Measurements from ENCODE around the gene SLC6A7.
"Not testable (repeated sequence)": the region's sequence is repeated elsewhere in the genome, so short reads cannot be mapped to it uniquely, and the experiment has no call there.

The SLC6A7 gene

GRCh38 chr5:150246429-150246828 is 56.6 kb downstream of the SLC6A7 start:
- no peaks in the 10 kb centered on the region for H3K36me3 Mint-ChIP-seq
- no peak overlapping the region for H3K4me3 Mint-ChIP-seq
- no peaks in the 10 kb centered on the region for H3K9me3 Mint-ChIP-seq
- no peak for DNase-seq
- no peaks in the 10 kb centered on the region for H3K4me1 Mint-ChIP-seq
- H3K27ac Mint-ChIP-seq = no peak overlapping the region
- CTCF ChIA-PET = no interaction called here
- peaks cover 29% of the 10 kb centered on the region for H3K27me3 Mint-ChIP-seq

DNA sequence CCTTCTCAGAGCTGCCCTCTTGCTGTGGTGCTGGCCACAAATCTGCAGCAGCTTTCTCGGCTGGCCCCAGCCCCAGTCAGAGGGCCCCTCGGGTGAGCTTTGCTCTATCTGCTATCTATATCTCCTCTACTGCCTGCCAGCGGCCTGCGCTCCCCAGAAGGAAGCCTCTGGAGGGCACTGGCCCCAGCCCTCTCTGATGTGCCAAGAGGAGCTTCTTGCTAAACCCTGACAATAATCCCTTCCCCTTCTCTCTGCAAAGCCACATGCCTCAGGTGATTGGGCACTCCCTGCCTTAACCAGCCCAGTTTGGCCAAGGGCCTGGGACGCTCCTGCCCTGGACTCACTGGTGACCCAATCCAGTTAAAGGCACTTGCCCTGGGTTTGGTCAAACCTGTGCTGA is 57.0 kb downstream of the SLC6A7 start:
- no peak overlapping the region for H3K27ac Mint-ChIP-seq
- H3K4me1 Mint-ChIP-seq = no peaks in the 10 kb centered on the region
- no peak for DNase-seq
- CTCF ChIA-PET = no interaction called here
- no peaks in the 10 kb centered on the region for H3K9me3 Mint-ChIP-seq
- H3K27me3 Mint-ChIP-seq = peaks cover 25% of the 10 kb centered on the region
- H3K36me3 Mint-ChIP-seq = no peaks in the 10 kb centered on the region
- H3K4me3 Mint-ChIP-seq = no peak overlapping the region

GRCh38 chr5:150247726-150248125 is 57.9 kb downstream of the SLC6A7 start:
- Mint-ChIP-seq H3K9me3 (no peaks in the 10 kb centered on the region), H3K4me1 (no peaks in the 10 kb centered on the region), H3K27ac (no peak overlapping the region), H3K27me3 (peaks cover 25% of the 10 kb centered on the region), H3K4me3 (no peak overlapping the region), H3K36me3 (no peaks in the 10 kb centered on the region)
- DNase-seq = no peak
- CTCF ChIA-PET = no interaction called here

DNA sequence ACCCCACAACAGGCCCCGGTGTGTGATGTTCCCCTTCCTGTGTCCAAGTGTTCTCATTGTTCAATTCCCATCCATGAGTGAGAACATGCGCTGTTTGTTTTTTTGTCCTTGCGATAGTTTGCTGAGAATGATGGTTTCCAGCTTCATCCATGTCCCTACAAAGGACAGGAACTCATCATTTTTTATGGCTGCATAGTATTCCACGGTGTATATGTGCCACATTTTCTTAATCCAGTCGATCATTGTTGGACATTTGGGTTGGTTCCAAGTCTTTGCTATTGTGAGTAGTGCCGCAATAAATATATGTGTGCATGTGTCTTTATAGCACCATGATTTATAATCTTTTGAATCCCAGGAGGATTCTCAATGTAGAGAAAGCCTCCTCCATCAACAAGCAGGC is 58.6 kb downstream of the SLC6A7 start:
- peaks cover 19% of the 10 kb centered on the region for H3K27me3 Mint-ChIP-seq
- DNase-seq, H3K4me3 Mint-ChIP-seq, CTCF ChIA-PET, H3K27ac Mint-ChIP-seq, H3K9me3 Mint-ChIP-seq, H3K36me3 Mint-ChIP-seq, H3K4me1 Mint-ChIP-seq: not testable (repeated sequence)

GRCh38 chr5:150248946-150249345 is 59.1 kb downstream of the SLC6A7 start:
- Mint-ChIP-seq H3K9me3 (no peaks in the 10 kb centered on the region), H3K36me3 (no peaks in the 10 kb centered on the region), H3K27ac (no peak overlapping the region), H3K27me3 (peaks cover 19% of the 10 kb centered on the region), H3K4me3 (no peak overlapping the region), H3K4me1 (no peaks in the 10 kb centered on the region)
- DNase-seq = no peak
- CTCF ChIA-PET = no interaction called here

GRCh38 chr5:150249744-150250143 is 59.9 kb downstream of the SLC6A7 start:
- no peak for DNase-seq
- H3K4me3 Mint-ChIP-seq = no peak overlapping the region
- no peaks in the 10 kb centered on the region for H3K9me3 Mint-ChIP-seq
- CTCF ChIA-PET = no interaction called here
- H3K4me1 Mint-ChIP-seq = no peaks in the 10 kb centered on the region
- no peak overlapping the region for H3K27ac Mint-ChIP-seq
- peaks cover 13% of the 10 kb centered on the region for H3K27me3 Mint-ChIP-seq
- H3K36me3 Mint-ChIP-seq = no peaks in the 10 kb centered on the region

DNA sequence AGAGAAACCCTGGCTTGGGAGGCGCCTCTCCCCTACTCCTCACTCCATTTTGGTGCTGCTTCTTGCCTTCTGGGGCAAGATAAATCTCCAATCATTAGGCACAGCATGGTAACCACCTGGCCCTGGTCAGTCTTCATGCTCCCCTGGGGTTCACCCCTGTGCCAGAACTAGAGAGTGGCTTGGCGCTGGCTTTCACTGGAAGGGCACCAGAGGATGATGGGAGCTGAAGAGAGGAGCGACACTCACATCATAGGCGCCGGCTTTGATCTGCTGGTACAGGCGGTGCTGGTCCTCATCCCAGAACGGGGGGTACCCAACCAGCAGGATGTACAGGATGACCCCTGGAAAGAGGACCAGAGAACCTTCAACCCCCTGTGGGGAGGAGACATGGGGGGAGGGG is 61.6 kb downstream of the SLC6A7 start:
- no peak overlapping the region for H3K27ac Mint-ChIP-seq
- H3K9me3 Mint-ChIP-seq = no peaks in the 10 kb centered on the region
- peaks cover 11% of the 10 kb centered on the region for H3K27me3 Mint-ChIP-seq
- no peak overlapping the region for H3K4me3 Mint-ChIP-seq
- no peaks in the 10 kb centered on the region for H3K36me3 Mint-ChIP-seq
- CTCF ChIA-PET = interaction anchor here (0.6 kb wide), 1 partner anchor 608 kb away, joined by 3 read pairs; no protein-coding TSS in a partner anchor
- DNase-seq = no peak
- H3K4me1 Mint-ChIP-seq = no peaks in the 10 kb centered on the region

GRCh38 chr5:150252489-150252888 is 62.6 kb downstream of the SLC6A7 start:
- H3K4me3 Mint-ChIP-seq = no peak overlapping the region
- H3K27ac Mint-ChIP-seq = no peak overlapping the region
- no peaks in the 10 kb centered on the region for H3K36me3 Mint-ChIP-seq
- H3K4me1 Mint-ChIP-seq = no peaks in the 10 kb centered on the region
- H3K9me3 Mint-ChIP-seq = no peaks in the 10 kb centered on the region
- H3K27me3 Mint-ChIP-seq = peaks cover 6% of the 10 kb centered on the region
- DNase-seq = no peak
- CTCF ChIA-PET = no interaction called here

DNA sequence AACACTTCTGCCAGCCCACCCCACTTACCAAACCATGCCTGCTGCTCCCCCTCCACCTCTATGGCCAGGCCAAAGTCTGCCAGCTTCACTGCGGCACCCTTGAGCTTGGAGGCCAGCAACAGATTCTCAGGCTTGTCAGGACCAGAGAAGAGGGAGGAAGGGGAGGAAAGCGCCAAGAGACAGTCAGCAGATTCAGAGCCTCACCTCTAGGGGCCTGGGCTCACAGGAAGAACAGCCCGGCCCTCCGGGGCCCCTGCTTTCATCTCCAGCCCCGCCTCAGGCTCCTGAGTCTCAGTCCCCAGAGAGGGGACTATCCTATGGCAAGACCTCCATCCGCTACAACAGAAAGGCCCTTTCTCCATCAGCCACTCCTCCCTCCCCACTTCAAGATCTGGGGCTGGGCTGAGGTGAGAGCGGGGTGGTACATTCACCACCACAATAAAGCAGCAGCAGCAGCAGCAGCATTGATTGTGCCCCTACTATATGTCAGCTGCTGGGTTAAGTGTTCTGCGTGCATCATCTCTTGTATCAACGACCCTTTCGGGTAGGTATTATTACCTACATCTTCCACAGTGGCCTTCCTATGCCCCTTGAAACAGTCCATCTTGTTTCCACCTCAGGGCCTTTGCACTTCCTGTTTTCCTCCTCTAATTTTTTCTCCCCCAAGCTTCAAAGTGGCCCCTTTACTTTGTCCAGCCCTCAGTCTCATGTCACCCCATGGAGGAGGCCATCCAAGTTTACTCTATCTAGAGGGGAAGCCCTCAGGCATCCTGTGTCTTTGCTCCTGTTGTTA is 63.8 kb downstream of the SLC6A7 start:
- CTCF ChIA-PET = no interaction called here
- Mint-ChIP-seq H3K36me3 (no peaks in the 10 kb centered on the region), H3K9me3 (no peaks in the 10 kb centered on the region), H3K4me1 (no peaks in the 10 kb centered on the region), H3K27ac (no peak overlapping the region), H3K4me3 (no peak overlapping the region), H3K27me3 (peaks cover 6% of the 10 kb centered on the region)
- no peak for DNase-seq

DNA sequence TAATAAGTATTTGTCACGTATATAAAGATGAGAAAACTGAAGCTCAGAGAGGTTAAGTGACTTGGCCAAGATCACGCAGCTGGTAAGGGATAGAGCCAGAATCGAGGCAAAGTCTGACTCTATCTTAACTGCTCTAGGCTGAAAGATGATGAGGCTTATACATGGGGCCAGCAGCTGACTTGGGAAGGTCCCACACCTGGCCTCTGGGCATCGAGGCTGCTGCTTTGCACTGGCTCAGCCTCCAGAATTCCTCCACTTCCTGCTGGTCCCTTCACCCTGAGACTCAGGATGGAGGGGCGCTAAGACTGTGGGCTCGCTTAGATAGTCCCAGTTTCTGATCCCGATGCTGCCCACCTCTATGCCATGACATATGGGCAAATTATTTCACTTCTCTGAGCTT is 64.5 kb downstream of the SLC6A7 start:
- H3K27me3 Mint-ChIP-seq = peaks cover 6% of the 10 kb centered on the region
- H3K4me1 Mint-ChIP-seq = no peaks in the 10 kb centered on the region
- H3K9me3 Mint-ChIP-seq = no peaks in the 10 kb centered on the region
- no peak overlapping the region for H3K27ac Mint-ChIP-seq
- no peaks in the 10 kb centered on the region for H3K36me3 Mint-ChIP-seq
- CTCF ChIA-PET = no interaction called here
- H3K4me3 Mint-ChIP-seq = no peak overlapping the region
- no peak for DNase-seq

- H3K27ac Mint-ChIP-seq = no peak overlapping the region
- H3K4me3 Mint-ChIP-seq = no peak overlapping the region
- H3K27me3 Mint-ChIP-seq = peaks cover 5% of the 10 kb centered on the region
- no peaks in the 10 kb centered on the region for H3K36me3 Mint-ChIP-seq
- CTCF ChIA-PET = no interaction called here
- no peaks in the 10 kb centered on the region for H3K9me3 Mint-ChIP-seq
- no peak for DNase-seq
- no peaks in the 10 kb centered on the region for H3K4me1 Mint-ChIP-seq
Measured at GRCh38 chr5:150254774-150255173, 64.9 kb downstream of the SLC6A7 start.

DNA sequence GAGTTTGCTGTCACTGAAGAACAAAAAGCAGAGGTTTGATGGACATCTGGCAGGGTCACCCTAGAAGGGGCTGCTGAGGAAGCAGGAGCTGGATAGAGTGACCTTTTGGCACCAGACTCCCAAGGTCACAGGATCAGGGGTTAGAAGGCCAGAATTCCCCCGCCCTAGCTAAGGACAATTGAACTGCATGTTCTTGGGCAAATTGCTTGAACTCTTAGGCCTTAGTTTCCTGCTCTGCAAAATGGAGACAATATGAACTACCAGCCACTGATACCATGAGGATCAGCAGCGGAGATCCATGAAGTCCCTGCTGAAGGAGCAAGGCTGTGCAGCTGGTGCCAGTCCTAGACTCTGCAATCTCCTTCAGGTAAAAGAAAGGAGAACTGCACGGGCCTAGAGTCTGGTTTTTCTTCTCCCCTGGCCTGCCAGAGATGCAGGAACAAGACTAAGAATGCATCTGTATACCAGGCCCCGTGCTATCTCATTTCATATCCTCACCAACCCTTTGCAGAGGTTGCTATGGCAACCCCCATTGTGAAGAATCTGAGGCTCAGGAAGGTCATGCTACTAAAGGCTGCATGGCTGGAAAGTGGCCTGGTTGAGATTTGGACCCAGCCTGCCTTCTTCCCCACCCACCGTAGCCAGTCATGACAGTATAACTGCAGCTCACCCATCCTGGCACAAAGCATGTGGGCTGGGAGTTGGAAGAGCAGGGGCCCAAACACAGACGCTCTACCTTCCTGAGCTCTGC is 66.0 kb downstream of the SLC6A7 start:
- H3K4me3 Mint-ChIP-seq = no peak overlapping the region
- no peak for DNase-seq
- H3K36me3 Mint-ChIP-seq = no peaks in the 10 kb centered on the region
- H3K27me3 Mint-ChIP-seq = peaks cover 2% of the 10 kb centered on the region
- no peaks in the 10 kb centered on the region for H3K9me3 Mint-ChIP-seq
- CTCF ChIA-PET = no interaction called here
- no peaks in the 10 kb centered on the region for H3K4me1 Mint-ChIP-seq
- no peak overlapping the region for H3K27ac Mint-ChIP-seq

DNA sequence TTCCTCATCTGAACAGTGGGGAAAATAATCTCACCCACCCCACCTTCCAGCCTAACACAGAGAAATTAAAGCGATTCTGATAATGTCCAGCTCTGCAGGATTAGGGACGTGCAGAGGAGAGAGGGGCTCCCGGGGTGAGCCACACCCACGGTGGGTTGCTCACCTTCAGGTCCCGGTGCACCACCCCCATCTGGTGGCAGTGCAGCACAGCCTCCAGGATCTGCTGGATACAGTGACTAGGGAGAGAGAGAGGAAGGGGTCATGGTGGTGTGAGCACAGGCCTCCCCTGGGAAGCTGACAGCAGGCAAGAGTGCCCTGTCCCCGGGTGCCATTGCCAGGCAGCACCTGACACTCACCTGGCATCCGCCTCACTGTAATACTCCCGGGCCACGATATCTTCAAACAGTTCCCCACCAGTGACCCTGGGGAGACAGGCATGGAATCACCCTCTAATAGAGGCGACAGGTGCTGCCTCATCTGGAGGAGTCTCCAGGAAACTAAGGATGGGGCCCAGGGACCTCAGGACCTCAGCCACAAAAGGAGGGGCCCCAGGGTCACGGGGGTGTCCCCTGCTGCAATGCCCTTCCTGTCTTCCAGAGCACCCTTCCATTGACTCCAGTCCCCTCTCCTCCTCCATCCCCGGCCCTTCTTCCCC is 66.7 kb downstream of the SLC6A7 start:
- Mint-ChIP-seq H3K36me3 (no peaks in the 10 kb centered on the region), H3K27me3 (peaks cover 5% of the 10 kb centered on the region), H3K4me3 (no peak overlapping the region), H3K9me3 (no peaks in the 10 kb centered on the region), H3K27ac (no peak overlapping the region), H3K4me1 (no peaks in the 10 kb centered on the region)
- no peak for DNase-seq
- CTCF ChIA-PET = no interaction called here

- CTCF ChIA-PET = no interaction called here
- peaks cover 5% of the 10 kb centered on the region for H3K27me3 Mint-ChIP-seq
- H3K9me3 Mint-ChIP-seq = no peaks in the 10 kb centered on the region
- H3K36me3 Mint-ChIP-seq = no peaks in the 10 kb centered on the region
- H3K27ac Mint-ChIP-seq = no peak overlapping the region
- no peaks in the 10 kb centered on the region for H3K4me1 Mint-ChIP-seq
- H3K4me3 Mint-ChIP-seq = no peak overlapping the region
- DNase-seq = no peak
Measured at GRCh38 chr5:150257424-150257823, 67.6 kb downstream of the SLC6A7 start.

DNA sequence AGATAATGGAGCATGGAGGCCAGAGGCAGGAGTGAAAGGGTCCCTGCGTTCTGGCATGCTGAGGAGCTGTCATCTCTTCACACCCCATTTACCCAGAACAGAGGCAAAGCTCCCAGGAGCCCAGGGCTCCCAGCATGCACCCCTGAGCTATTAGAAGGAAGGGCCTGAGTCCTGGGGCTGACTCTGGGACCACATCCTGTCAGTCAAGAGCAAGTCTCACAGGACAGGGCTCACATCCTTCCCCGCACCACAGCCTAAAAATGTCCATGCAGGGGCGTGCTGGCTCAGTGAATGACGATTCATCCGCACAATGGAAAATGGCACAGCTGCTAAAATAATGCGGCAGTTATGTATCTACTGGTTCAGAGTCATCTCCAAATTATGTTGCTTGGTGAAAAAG is 68.3 kb downstream of the SLC6A7 start:
- Mint-ChIP-seq H3K27ac (no peak overlapping the region), H3K27me3 (peaks cover 5% of the 10 kb centered on the region), H3K4me1 (no peaks in the 10 kb centered on the region)

More for the DNA sequence above, 68.3 kb downstream of the SLC6A7 start:
- Mint-ChIP-seq H3K4me3 (no peak overlapping the region), H3K36me3 (no peaks in the 10 kb centered on the region), H3K9me3 (no peaks in the 10 kb centered on the region)
- DNase-seq = no peak
- CTCF ChIA-PET = interaction anchor here (1.5 kb wide), 1 partner anchor 10 kb away, joined by 3 read pairs; no protein-coding TSS in a partner anchor
